ENCODE data around the gene NOL6. TPM values are rescaled to one million over a fixed set of nuclear protein-coding genes. Genes with fewer than 3 reads are reported as not detected.
"Not testable (repeated sequence)": the region's sequence is repeated elsewhere in the genome, so short reads cannot be mapped to it uniquely, and the experiment has no call there.

The NOL6 gene
- total RNA-seq, 1 donor from 2014 or later = 18.9 TPM

DNA sequence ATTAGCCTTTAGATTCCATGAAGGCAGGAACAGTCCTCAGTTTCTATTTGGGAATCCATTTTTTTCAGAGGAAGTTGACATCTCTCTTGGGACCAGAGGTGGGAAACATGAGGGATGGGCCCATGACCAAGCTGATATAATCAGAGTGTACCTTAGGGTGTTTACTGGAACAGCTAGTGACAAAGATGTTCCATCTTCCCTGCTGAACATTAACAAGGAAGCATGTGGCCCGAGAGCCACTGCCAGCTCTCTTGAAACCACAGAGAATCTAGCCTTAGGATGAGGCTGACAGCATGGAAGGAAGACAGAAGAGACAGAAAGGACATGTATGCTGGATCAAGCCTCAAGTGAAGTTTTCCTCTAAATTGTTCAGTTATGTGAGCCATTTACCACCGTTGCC, 42.3 kb downstream of the NOL6 start:
- DNase-seq (ENCODE audit: low spot score) = no peak

DNA sequence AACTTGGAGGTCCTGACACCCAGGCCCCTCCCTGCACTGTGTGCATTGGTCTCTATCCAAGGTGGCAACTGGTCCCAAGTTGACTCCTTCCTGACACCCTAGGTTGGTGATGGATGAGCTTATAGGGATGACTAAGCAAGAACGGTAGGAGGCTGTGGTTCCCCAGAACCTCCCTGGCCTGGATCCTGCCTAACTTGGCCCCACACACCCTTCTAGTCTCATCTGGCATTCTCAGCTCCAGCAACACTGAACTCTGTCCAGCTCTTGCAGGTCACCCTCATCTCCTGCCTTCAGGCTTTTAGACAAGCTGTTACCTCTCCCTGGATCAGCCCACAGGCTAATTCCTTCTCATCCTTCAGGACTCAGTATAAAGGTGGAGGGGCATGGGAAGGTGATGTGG, 42.8 kb downstream of the NOL6 start:
- no peak for DNase-seq (ENCODE audit: low spot score)

DNA sequence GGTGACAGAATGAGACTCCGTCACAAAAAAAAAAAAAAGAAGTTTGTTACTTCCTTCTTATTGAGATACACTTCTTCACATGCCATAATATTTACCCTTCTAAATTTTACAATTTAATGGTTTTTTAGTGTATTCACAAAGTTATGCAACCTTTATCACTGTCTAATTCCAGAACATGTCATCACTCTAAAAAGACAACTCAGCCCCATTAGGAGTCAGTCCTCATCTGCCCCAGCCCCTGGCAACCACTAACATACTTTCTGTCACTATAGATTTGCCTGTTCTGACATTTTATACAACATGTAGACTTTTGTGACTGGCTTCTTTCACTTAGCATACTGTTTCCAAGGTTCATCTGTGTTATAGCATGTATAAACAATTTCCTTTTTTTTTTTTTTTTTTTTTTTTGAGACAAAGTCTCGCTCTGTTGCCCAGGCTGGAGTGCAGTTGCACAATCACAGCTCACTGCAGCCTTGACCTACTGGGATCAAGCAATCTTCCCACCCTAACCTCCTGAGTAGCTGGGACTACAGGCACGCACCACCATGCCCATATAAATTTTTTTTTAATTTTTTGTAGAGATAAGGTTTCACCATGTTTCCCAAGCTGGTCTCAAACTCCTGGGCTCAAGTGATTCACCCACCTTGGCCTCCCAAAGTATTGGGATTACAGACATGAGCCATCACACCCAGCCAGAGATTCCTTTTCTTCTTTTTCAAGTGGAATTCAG, 44.3 kb downstream of the NOL6 start:
- no peak for DNase-seq (ENCODE audit: low spot score)

DNA sequence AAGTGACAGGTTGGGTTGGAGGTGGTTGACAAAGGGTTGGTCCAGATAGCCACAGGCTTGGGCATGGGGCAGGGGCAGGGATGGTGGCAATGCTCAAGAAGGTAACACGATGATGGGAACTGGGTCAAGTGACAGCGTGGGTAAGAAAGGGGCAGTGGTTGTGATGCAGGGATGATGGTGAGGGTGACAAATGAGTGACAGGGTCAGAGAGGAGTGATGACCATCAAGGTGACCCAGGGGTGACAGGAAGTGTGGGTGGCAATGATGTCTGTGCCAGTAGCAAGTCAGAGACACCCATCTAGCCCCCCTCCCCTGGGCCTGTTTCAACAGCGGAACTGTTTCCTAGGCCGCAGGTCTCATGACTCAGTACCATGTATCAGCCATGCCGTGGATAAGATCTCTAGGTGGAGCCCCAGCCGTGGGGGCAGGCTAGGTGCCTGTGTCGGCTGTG, 46.9 kb downstream of the NOL6 start:
- DNase-seq (ENCODE audit: low spot score) = no peak

GRCh38 chr9:33425128-33425533, 48.6 kb downstream of the NOL6 start:
- DNase-seq (ENCODE audit: low spot score) = no peak

- not testable (repeated sequence) for DNase-seq (ENCODE audit: low spot score)
These were observed 49.2 kb downstream of the NOL6 start for GRCh38 chr9:33424492-33424891.

DNA sequence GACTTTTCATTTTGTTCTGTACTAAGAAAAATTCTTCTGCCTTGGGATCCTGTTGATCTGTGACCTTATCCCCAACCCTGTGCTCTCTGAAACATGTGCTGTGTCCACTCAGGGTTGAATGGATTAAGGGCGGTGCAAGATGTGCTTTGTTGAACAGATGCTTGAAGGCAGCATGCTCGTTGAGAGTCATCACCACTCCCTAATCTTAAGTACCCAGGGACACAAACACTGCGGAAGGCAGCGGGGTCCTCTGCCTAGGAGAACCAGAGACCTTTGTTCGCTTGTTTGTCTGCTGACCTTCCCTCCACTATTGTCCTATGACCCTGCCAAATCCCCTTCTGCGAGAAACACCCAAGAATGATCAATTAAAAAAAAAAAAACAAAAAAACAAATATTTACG, 49.7 kb downstream of the NOL6 start:
- DNase-seq (ENCODE audit: low spot score) = not testable (repeated sequence)

DNA sequence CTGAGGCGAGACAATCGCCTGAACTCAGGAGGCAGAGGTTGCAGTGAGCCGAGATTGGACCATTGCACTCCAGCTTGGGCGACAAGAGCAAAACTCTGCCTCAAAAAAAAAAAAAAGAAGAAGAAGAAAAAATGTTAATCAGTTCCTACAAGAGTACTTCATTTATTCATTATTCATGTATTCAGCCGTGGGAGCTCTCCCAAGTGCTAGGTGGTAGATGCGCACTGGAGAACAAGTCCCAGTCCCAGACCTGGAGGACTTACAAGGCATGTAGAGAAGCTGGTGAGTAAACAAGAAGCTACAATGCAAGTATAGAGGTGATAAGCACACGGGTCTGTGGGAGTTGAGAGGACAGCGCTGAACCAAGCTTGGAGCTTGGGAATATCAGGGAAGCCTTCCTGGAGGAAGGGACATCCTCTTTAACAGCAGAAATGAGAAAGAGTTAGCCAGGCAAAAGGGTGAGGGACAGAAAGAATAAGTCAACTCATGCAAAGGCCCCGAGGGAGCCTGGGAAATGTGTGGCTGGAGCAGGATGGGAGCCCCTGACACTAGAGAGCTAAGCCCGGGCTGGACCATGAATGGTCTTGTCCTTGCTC, 53.9 kb downstream of the NOL6 start:
- no peak for DNase-seq (ENCODE audit: low spot score)

DNA sequence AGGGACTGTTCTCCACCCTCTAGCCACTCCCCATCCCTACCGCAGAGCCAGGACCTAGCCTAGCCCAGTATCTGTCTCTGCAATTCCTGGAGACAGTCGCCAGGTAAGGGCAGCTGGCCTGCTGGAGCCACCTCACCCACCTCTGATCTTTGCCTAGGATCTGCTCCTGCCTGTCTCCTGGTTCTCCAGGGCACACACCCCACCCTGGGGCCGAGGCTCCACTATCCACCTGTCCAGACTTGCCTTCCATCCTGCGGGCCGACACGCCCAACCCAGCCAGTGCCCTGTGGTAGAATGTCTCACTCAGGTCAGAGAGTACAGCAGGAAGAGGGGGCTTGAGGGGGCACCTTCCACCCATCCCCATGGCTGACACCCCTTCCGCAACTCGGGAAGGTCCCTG, 55.6 kb downstream of the NOL6 start:
- DNase-seq (ENCODE audit: low spot score) = no peak

DNA sequence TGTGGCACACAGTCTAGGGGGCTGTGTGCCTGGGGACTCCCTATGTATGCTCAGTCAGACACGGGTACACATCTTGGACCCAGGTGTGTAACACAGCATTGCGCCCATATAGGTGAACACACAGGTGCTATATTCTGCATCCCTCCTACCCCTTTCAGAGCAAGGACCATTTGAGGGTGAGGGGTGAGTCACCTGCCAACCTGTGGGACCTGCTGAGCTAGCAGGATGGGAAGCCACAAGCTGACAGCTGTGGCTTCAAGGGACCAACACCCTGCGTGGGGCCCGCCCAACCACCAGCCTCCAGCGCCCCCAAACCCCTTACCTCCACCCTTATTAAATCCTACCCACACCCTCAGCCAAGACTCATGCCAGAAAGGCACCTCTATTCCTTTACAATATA, 56.7 kb downstream of the NOL6 start:
- DNase-seq (ENCODE audit: low spot score) = no peak

DNA sequence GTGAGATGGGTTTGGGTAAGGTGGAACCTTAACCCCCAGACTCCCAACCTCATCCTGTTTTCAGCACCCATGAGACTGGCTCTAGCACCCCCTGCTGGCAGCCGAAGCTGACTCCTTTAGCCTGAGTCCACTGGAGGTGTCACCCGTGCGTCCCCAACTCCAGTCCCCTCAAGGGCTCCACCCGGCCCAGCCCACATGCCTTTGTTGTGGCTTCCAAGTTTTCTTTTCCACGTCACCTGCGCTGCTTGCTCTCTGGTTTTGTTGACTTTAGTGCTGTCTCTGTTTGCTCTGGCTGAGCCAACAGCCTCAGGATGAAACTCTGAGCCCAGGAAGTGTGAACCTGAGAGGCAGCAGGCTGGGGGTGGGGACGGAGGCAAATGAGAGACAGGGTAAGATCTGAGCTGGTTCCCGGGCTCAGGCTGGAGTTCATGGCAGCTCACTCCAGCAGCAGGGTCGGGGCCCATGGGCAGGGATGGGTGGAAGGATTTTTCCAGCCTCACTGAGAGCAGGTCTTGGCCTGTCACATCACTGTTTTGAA, 58.2 kb downstream of the NOL6 start:
- peak; percentile 88 for DNase-seq (ENCODE audit: low spot score)

- DNase-seq (ENCODE audit: low spot score) = no peak
These were observed 58.7 kb downstream of the NOL6 start for GRCh38 chr9:33414889-33415500.

DNA sequence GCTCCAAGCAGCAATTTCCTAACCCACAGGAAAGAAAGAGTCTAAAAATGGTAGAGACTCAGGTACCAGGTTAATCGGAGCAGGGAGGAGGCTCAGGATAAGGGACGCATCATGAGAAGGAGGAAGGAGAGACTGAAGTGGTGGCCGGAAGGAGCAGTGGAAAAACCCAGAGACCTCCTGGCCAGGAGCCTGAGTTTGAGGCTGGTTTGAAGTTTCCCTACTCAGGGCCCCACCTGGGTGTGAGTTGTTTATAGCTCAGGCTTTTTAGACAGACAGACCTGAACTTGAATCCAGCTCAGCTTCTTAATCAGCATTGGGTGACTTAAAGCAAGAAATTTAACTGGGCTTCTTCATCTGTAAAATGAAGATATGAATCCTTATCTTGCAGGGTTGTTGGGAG, 59.5 kb downstream of the NOL6 start:
- no peak for DNase-seq (ENCODE audit: low spot score)

Other genes starting within 250 kb of the NOL6 start
- gene SPINK4, start 233.8 kb downstream of the NOL6 start, total RNA-seq = 2.5 TPM
- 92.5 TPM for gene BAG1, start 209.2 kb downstream of the NOL6 start, total RNA-seq
- 73.0 TPM for gene CHMP5, start 208.9 kb downstream of the NOL6 start, total RNA-seq
- 30.1 TPM for gene NFX1, start 183.4 kb downstream of the NOL6 start, total RNA-seq
- gene AQP7, start 71.4 kb downstream of the NOL6 start, total RNA-seq = 15.0 TPM
- gene AQP3, start 26.3 kb downstream of the NOL6 start, total RNA-seq = 26.2 TPM
- gene ANKRD18B, start 50.3 kb upstream of the NOL6 start, total RNA-seq = 2.1 TPM